OCI-LY3 (cell line): ENCODE data around the gene CCDC172.

Source experiments
- CTCF ChIP-seq: fragments of 200-600, 300-600 bp; sonication (generic); IDR thresholded peaks from 2 replicates; pipeline ENCODE4 v1.5.1; 2014; ENCODE audit warnings: antibody characterized with exemption, low read length, low read depth
- EZH2phosphoT487 ChIP-seq: fragments of 200-600 bp; shearing (Covaris generic); IDR thresholded peaks from 2 replicates; pipeline ENCODE4 v1.6.1; 2018; ENCODE audit warnings: antibody characterized with exemption, mixed run types, low read depth

GRCh38 chr10:116324227-116324950 lies at the start of gene CCDC172:
- no peak for TF ChIP-seq CTCF
- TF ChIP-seq EZH2phosphoT487, result no peak
